NCI-H2107 treated with DMSO at 0.1 percent for 48 hours (cell line): ENCODE measurements around the gene FBXO17.
"Not testable (repeated sequence)": the region's sequence is repeated elsewhere in the genome, so short reads cannot be mapped to it uniquely, and the experiment has no call there.

Experiments
- DNase-seq: peaks from one replicate; lab custom pipeline; 2025; ENCODE audit not compliant: unreplicated experiment; lab: John Stamatoyannopoulos, UW

FBXO17 gene

GRCh38 chr19:38980583-38981374, 5.2 kb upstream of the FBXO17 start:
- no peak for DNase-seq

GRCh38 chr19:38979812-38980211, 4.3 kb upstream of the FBXO17 start:
- no peak for DNase-seq

GRCh38 chr19:38978326-38978689, 2.8 kb upstream of the FBXO17 start:
- no peak for DNase-seq

DNA sequence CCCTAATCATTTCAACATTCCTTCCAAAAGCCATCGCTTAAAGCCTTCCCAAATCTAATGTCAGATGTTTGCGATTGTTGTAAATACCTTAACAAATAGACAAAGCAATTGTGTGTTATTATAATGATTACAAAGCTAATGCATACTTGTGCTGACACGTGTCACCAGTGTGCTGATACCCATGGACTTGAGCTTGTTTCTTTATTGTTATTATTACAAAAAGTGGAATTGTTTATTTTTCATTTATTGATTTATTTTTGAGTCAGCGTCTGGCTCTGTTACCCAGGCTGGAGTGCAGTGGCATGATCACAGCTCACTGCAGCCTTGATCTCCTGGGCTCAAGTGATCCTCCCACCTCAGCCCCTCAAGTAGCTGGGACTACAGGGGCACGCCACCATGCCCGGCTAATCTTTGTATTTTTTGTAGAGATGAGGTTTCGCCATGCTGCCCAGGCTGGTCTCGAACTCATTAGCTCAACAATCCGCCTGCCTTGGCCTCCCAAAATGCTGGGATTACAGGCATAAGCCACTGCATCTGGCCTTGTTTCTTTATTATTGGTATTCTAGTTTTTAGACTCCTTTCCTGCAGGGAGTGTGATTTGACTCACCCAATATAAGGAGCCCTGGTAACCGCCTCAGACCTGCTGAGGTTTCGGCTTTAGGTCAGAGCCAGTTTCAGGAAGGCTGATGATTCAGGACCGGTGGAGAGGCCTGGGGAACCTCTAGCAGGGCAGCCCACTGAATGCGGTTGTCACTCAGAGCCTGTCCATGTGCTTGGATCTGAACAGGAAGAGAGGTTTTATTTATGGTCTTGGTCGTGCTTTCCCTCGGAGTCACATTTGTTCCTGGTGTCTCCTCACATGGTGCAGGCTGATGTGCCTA, 2.1 kb upstream of the FBXO17 start:
- DNase-seq, result no peak

- DNase-seq, result no peak
Observed at GRCh38 chr19:38975861-38976271, 324 bp upstream of the FBXO17 start.

GRCh38 chr19:38974624-38975213, 823 bp downstream of the FBXO17 start:
- no peak for DNase-seq

DNA sequence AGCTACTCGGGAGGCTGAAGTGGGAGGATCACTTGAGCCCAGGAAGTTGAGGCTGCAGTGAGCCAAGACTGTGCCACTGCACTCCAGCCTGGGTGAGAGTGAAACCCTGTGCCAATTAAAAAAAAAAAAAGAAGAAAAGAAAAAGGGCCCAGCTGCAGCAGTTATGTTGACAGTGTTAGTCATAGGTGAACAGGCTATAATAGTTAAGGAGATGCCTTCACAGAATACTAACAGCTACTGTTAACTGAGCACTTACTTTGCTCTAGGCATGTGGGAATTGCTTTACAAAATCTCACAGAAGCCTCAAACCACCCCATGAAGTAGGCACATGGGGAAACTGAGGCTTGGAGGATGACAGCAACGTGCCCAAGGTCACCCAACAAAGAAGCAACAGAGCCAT, 3.9 kb downstream of the FBXO17 start:
- no peak for DNase-seq

GRCh38 chr19:38970664-38971532, 4.6 kb downstream of the FBXO17 start:
- no peak for DNase-seq

DNA sequence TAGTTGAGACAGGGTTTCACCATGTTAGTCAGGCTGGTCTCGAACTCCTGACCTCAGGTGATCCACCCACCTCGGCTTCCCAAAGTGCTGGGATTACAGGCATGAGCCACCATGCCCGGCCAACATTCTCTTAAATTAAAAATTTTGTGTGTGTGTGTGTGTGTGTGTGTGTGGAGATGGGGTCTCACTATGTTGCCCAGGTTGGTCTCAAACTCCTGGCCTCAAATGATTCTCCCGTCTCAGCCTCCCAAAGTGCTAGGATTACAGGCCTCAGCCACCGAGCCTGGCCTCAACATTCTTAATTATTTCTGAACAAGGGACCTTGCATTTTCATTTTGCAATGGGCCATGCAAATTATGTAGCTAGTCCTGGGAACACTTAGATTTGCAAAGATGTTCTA, 9.4 kb downstream of the FBXO17 start:
- DNase-seq, result not testable (repeated sequence)

DNA sequence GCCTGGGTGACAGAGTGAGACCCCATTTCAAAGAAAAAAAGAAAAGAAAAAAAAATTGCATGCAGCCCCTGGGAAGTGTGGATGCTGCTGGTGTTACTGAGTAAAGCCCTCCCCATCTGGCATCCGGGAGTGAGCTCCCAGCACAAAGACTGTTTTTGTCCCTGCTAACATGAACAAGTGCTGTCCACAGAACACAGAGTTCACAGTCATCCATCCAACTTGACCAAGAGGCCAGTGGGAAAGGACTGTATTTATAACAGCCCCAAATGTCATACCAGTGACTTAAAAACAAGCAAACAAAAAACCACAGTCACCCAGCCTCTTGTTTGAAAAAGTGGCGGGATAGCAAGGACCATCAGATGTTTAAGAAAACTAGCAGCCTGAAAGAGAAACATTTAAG, 10.8 kb downstream of the FBXO17 start:
- DNase-seq, result no peak

GRCh38 chr19:38959618-38960017, 15.9 kb downstream of the FBXO17 start:
- DNase-seq, result no peak

DNA sequence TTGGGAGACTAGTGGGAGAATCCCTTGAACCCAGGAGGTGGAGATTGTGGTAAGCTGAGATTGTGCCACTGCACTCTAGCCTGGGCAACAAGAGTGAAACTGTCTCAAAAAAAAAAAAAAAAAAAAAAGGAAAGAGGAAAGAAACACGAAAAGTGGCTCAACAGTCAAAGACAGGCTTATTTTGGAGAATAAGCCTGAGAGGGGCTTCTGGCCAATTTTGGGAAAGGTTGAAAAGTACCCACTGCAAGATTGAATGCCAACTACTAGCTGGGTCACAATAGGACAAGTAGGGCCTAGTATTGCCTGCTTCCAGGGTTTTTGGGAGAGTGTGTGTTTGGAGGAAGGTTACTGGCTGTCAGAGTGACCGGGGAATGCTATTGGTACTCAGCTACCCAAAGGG, 17.2 kb downstream of the FBXO17 start:
- no peak for DNase-seq

- no peak for DNase-seq
Observed at GRCh38 chr19:38956264-38956663, 19.3 kb downstream of the FBXO17 start.

- DNase-seq, result no peak
Observed at GRCh38 chr19:38953677-38954076, 21.9 kb downstream of the FBXO17 start.

DNA sequence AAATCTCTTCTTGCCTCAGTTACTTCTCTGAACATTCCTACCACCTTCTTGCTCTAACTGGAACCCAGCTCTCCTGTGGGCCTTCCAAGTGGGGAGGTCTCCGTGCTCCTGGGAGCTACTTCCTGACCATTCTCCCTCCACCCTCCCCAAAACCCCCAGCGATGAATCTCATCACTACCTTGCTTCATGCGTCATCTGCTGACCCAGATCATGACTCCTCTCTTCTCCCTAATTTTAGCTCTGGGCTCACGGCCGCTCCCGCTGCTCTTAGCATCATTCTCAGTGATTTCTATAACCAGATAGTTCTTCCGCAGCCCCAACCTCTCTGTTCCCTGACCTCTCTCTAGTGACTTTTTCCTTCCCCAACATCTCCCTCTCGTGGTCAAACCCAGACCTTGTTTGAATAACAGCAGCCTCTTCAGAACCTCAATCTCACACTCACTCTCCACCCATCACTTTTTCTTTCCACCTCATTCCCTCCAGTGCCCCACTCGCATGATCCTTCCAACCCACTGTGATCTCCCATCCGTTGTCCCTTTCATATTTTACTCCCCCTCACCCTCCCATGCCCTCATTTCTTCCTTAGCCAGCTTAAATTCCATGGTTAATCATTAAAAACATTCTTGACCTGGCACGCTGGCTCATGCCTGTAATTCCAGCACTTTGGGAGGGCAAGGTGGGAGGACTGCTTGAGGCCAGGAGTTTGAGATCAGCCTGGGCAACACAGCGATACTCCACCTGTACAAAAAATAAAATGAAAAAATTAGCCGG, 23.0 kb downstream of the FBXO17 start:
- peak; percentile 60 for DNase-seq

GRCh38 chr19:38951187-38951586, 24.4 kb downstream of the FBXO17 start:
- no peak for DNase-seq

- peak; percentile 9 for DNase-seq
Observed at GRCh38 chr19:38949580-38950367, 25.8 kb downstream of the FBXO17 start.

- no peak for DNase-seq
Observed at GRCh38 chr19:38946229-38947010, 29.1 kb downstream of the FBXO17 start.
